NT2/D1 (cell line): ENCODE data around the gene KRTAP9-6.

Source experiments
- DNase-seq: peaks from one replicate; pipeline ENCODE4 v3.0.0-alpha.2; 2011; ENCODE audit warnings: low read depth, low spot score
- H3K27me3 ChIP-seq: 2 replicates; pipeline ENCODE4 v1.6.0; 2011; ENCODE audit warnings: mild to moderate bottlenecking; ENCODE audit not compliant: insufficient read length, insufficient read depth
- H3K36me3 ChIP-seq: 2 replicates; pipeline ENCODE4 v1.6.1; 2011; ENCODE audit warnings: mild to moderate bottlenecking, low read length, mixed read lengths; ENCODE audit not compliant: insufficient read depth, insufficient read length
- H3K4me1 ChIP-seq: 2 replicates; pipeline ENCODE4 v1.5.1; 2011; ENCODE audit not compliant: insufficient read depth, insufficient read length
- H3K4me3 ChIP-seq: 2 replicates; pipeline ENCODE4 v1.5.1; 2011; ENCODE audit warnings: low read depth; ENCODE audit not compliant: insufficient read length
- H3K9ac ChIP-seq: 2 replicates; pipeline ENCODE4 v1.6.0; 2011; ENCODE audit warnings: low read depth; ENCODE audit not compliant: insufficient read length
- H3K9me3 ChIP-seq: 2 replicates; pipeline ENCODE4 v1.5.1; 2011; ENCODE audit warnings: mild to moderate bottlenecking, low read length; ENCODE audit not compliant: insufficient read depth
- SUZ12 ChIP-seq: IDR thresholded peaks from 2 replicates; pipeline ENCODE4 v1.6.1; 2011; ENCODE audit not compliant: insufficient read length, insufficient read depth; ENCODE audit errors: extremely low read depth
- YY1 ChIP-seq: IDR thresholded peaks from 2 replicates; pipeline ENCODE4 v1.6.1; 2011; ENCODE audit not compliant: insufficient read length, insufficient read depth
- ZNF274 ChIP-seq: IDR thresholded peaks from 2 replicates; pipeline ENCODE4 v1.6.1; 2011; ENCODE audit warnings: mild to moderate bottlenecking, low read depth, low read length

KRTAP9-6 gene

DNA sequence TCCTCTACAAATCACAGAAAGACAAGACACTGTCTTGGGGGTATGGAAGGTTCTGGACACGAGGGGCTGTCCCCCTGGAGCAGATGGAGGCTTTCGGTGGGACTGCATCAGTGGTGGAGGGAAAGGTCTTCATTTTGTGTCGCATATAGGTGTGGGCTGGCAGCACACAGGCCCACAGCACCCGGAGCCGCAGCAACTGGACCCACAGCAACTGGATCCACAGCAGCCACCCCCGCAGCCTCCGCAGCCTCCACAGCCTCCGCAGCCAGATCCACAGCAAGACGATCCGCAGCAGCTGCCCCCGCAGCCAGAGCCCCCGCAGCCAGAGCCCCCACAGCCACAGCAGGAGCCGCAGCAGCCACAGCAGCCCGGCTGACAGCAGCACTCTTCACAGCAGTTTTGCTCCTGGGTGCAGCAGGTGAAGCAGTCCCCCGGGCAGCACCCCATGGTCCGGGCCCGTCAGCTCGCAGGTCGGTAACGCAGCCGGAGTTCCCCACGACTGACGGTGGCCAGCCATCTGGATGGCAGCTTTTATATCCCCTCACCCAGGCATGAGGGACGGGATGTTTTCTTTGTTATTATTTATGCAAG lies 50.1 kb downstream of the KRTAP9-6 start, which contains the start of gene KRTAP17-1:
Gene KRTAP17-1, minus strand, starts transcription at position 507 of the 591 bp plus-strand sequence. Its CDS starts 60 bp downstream, at position 447.
- no peaks in the 10 kb centered on the region for H3K27me3 ChIP-seq

More for the DNA sequence above, 50.1 kb downstream of the KRTAP9-6 start, which contains the start of gene KRTAP17-1:
- DNase-seq, result no peak
- no peaks in the 10 kb centered on the region for H3K4me1 ChIP-seq
- no peak within 1 kb of the TSS for H3K4me3 ChIP-seq
- H3K9me3 ChIP-seq, result peaks cover 13% of the 10 kb centered on the region
- no peak within 1 kb of the TSS for H3K9ac ChIP-seq
- no peaks in the 10 kb centered on the region for H3K36me3 ChIP-seq
- TF ChIP-seq SUZ12, result no peak
- no peak for TF ChIP-seq YY1
- TF ChIP-seq ZNF274, result no peak
